GM18519 (cell line): Measurements from ENCODE around the gene GDNF.
"Not testable (repeated sequence)": the region's sequence is repeated elsewhere in the genome, so short reads cannot be mapped to it uniquely, and the experiment has no call there.

Experiments used
- ATAC-seq: cut with Tn5 transposase; IDR thresholded peaks from one replicate; pipeline ENCODE4 v1.9.1; 2021; ENCODE audit warnings: mild to moderate bottlenecking, moderate library complexity; ENCODE audit not compliant: unreplicated experiment, low FRiP score

GDNF gene

GRCh38 chr5:37839407-37840052, at the start of gene GDNF:
Gene GDNF (minus strand): TSS chr5:37840041. CDS start chr5:37834796, 5,245 bp downstream.
- ATAC-seq: no peak

GRCh38 chr5:37888476-37888875, 48.6 kb upstream of the GDNF start:
- ATAC-seq: no peak

- no peak for ATAC-seq
Observed at GRCh38 chr5:37886242-37886905, 46.5 kb upstream of the GDNF start.

GRCh38 chr5:37882636-37883035, 42.8 kb upstream of the GDNF start:
- ATAC-seq: no peak

- ATAC-seq: peak; percentile 93
Observed at GRCh38 chr5:37881359-37881758, 41.5 kb upstream of the GDNF start.

GRCh38 chr5:37876943-37877342, 37.1 kb upstream of the GDNF start:
- no peak for ATAC-seq

GRCh38 chr5:37876245-37876644, 36.4 kb upstream of the GDNF start:
- no peak for ATAC-seq

GRCh38 chr5:37875051-37875787, 35.4 kb upstream of the GDNF start:
- no peak for ATAC-seq

GRCh38 chr5:37873988-37874387, 34.1 kb upstream of the GDNF start:
- ATAC-seq: no peak

GRCh38 chr5:37871023-37871815, 31.4 kb upstream of the GDNF start:
- no peak for ATAC-seq

- ATAC-seq: no peak
Observed at GRCh38 chr5:37869216-37869615, 29.4 kb upstream of the GDNF start.

GRCh38 chr5:37867654-37868053, 27.8 kb upstream of the GDNF start:
- no peak for ATAC-seq

- ATAC-seq: not testable (repeated sequence)
Observed at GRCh38 chr5:37862907-37863306, 23.1 kb upstream of the GDNF start.

- ATAC-seq: no peak
Observed at GRCh38 chr5:37860206-37860605, 20.4 kb upstream of the GDNF start.

GRCh38 chr5:37859805-37860204, 20.0 kb upstream of the GDNF start:
- peak; percentile 94 for ATAC-seq

GRCh38 chr5:37858250-37858649, 18.4 kb upstream of the GDNF start:
- no peak for ATAC-seq

GRCh38 chr5:37857696-37858095, 17.9 kb upstream of the GDNF start:
- ATAC-seq: no peak

- no peak for ATAC-seq
Observed at GRCh38 chr5:37855438-37855837, 15.6 kb upstream of the GDNF start.

- ATAC-seq: no peak
Observed at GRCh38 chr5:37851305-37851704, 11.5 kb upstream of the GDNF start.

GRCh38 chr5:37850226-37850865, 10.5 kb upstream of the GDNF start:
- ATAC-seq: no peak
